NCI-H2107 (cell line): ENCODE data around the gene PCDHB1.
A peak's percentile ranks its signal among the peaks of the same experiment; 100 is the strongest.

ENCODE experiments used
- DNase-seq: peaks from one replicate; lab custom pipeline; 2025; lab: John Stamatoyannopoulos, UW

PCDHB1 gene, protein sequence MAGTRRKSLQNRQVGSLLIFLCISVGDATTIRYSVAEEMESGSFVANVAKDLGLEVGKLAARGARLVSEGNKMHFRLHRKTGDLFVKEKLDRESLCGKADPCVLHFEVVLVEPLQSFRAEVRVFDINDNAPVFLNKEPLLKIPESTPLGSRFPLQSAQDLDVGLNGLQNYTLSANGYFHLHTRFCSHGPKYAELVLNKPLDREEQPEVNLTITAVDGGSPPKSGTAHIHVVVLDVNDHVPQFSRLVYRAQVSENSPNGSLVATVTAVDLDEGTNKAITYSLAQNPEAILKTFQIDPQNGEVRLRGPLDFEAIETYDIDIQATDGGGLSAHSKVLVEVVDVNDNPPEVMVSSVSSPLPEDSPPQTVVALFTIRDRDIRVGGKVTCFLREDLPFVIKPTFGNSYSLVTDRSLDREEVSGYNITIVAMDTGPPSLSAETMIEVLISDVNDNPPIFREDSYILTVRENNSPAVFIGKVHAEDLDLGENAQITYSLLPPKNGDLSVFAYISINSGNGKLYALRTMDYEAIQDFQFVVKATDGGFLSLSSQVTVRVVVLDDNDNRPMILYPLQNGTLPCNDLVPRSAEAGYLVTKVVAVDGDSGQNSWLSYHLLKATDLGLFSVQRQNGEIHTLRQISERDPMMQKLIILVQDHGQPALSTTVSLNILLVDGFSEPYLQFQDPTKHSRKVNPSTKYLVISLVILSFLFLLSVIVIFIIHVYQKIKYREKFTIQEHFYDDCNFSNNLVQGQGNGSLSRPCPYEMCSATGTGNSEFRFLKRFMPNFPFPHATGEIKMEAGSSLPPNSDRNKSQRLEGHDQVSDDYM

DNA sequence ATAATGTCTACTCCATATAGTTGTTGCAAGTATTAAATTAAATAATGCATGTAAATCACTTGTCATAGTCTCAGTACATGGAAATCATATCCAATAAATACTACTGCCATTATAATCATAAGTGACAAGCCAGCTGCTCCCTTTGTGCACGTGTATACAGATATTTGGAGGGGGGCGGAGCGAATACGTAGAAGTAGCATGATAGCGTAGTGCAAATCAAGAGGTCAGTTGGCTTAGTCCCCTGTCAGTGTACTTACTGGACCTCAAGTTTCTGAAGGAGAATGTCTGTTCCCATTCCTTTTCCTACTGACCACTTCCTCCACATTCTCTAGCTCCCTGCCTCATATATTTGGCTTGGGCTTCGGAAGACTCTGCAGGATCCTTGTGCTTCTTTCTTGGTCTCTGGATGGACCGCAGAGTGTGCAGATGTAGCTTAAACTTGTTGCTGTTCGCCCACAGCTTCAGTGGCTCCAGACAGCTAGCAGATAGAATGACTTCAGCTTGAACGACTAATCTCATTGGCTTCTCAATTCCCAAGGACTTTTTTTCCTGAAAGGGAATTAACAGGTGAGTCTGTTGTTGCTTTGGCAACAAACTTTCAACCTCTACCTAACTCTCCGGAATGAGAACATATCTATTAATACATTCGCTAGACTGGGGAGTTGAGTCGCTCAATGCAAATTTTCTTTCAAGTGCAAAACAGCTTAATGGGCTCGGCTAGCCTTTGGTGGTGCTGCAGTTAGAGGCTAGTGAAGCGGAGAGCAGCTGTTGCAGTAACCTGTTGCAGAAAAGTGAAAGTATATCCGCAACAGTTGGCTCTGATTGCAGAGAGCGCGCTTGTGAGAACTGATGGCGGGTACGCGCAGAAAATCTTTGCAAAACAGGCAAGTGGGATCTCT, at the start of gene PCDHB1:
TSS of gene PCDHB1 (plus strand) at position 753 of the 899 bp plus-strand sequence. CDS start at position 850, 97 bp downstream.
- DNase-seq, result no peak

DNA sequence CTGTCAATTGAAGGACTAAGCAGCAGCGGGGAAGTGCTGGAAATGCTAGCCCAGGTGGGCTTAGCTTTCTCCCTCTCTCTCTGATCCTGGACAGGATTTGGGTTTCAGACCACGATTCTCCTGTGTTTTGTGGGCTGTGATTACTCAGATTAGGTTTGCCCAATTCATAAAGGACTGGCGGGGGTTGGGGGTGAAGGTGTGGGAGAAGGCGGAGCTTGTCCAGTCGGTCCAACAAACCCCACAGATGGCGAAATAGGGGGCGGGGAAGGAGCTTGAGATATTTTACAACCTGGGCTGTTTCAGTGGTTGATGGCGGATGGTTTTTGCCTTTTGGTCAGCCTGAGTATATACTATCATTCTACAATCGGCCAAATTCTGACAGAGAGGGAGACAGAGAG, 49.7 kb upstream of the PCDHB1 start:
- no peak for DNase-seq

DNA sequence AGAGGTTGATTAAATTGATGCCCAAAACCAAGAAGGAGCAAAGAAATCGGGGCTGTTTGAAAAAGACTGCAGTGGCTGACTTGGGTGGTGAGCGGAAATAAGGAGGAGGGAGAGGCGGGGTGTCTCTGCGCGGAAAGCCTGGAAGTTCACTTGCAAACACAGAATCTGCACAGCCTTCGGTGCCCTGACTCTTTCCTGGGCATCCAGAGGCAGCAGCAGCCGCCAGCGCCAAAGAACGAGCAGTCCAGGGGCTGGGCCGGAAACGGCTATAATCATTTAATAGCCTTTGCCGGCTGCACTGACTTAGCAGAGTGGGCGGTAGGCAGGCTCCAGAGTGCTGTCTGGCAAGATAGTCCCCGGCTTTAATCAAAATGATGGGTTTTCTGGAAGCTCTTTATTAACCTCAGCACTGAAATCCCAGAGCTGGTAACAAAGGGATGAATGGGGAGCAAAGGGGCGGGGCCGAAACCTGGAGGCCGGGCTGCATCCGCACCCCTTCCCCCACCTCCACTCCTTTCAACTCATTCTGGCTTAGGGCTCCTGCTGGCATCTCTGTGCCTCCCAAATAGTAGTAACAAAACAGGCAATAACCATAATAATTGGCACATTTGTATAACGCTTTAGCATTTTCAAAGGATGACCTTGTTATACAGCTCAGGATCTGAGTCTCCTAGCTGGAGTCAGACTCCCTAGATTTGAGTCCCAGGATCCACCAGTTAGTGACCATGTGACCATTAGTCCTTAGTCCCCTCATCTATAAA, 49.1 kb upstream of the PCDHB1 start:
- no peak for DNase-seq

DNA sequence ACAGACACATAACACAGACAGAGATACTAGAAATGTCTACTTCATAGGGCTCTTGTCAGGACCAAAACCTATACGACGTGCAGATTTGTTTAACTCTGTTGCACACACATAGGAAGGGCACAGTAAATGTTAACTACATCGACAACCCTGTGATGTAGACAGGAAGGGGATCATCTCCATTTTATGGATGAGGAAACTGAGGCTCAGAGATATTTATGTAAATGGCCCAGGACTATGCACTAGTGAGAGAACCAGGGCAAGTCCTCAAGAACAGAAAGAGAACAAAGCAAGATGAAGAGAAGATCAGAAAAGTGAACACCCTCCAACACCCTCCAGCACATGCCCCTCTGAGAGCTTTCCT, 48.6 kb upstream of the PCDHB1 start:
- DNase-seq, result no peak

DNA sequence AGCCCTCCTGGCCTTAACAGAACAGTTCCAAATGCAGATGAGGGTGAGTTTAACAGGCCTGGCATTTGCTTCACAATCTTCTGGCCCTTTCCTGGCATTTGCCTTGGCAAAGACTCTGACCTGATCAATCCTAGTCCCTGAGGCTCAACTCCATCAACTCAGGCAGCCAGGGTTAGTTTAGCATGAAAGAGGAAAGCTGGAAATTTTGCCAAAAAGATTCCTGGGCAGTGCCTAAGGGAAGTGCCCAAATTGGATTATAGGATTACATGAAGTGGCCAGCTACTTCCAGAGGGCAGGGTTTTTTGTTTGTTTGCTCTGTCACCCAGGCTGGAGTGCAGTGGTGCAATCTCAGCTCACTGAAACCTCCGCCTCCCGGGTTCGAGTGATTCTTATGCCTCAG, 48.1 kb upstream of the PCDHB1 start:
- DNase-seq, result no peak

DNA sequence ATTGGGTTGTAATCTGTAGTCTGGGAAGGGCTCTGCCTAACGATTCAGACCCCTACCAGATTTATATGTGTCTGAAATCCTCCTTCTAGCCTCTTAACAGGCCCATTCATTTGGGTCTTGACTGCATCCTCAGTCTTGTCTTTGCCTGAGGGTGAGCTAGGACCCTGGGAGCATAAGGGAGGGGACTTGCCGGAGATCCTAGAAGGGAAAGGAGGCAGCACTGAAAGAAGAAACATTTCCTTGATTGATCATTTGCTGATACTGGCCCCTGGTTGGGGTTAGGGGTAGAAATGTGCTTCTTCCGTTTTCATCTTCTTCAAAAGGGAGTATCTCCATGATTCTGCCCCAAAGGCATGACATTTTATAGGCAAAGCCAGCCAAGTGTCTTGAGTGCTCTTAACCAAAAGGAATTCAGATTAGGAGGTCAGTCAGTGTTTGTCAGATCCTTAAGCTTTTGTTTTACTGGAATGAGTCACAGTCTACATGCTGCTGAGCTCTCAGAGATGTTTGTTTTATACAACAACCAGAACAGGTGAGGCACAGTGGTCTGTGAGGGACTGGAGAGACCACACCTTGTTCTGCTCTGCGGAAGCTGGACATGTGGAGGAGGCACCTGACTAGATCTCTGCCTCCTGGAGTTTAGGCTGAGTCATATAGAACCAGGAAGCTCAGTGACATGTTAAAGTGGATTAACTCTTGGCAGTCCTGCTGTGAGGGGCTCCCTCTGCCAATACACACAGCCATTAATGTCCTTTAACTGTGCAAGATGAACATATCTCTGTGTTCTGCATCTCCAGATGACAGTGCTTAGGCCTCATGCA, 47.2 kb upstream of the PCDHB1 start:
- DNase-seq, result no peak

DNA sequence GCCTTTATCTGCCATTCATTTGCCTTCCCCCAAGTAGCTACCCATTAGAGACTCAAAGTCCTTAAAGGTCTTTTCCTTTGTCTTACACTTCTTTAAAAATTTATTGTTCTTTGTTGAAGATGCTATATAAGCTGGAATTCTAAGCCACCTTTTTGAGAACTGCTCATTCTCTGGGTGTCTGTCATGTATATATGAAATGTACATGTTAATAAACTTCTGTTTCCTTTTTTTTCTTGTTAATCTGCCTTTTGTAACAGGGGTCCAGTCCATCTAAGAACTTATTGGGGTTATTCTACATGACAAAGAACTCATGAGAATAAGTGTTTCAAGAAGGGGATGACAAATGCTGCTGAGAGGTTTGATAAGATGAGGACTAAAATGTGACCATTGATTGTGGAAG, 43.4 kb upstream of the PCDHB1 start:
- no peak for DNase-seq

DNA sequence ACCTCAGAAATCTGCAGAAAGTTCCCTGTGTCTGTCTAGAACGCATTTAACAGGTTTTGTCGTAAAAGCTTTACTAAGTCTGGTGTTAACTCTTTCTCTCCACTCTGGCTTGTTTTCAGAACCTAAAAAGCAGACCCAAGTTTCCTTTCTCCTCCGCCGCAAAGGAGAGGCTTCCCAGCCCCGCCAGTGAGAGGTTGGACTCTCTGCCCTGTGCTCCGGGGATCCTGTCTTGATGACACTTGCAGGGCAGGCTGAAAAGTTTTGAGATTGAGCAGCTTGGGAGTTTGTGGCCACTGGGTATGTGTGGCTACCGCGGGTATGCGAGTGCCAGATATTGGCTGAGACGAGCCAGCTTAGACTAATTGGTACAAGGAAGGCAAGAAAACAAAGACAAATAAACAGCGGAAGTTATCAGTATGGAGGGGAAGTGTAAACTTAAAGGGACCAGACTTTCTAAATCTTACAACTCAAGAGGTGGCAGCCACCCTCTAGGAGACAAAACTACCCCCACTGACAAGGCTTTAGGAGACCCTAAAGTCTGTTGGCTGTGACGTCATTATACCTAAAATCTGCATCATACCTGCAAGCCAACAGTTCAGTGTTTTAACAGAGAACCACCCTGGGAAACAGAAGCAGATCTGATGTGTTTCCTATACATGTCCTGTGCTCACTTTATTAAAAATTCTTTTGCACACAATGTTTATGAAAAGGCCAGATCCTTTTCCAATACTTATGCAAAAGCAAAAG, 41.0 kb upstream of the PCDHB1 start:
- DNase-seq, result no peak

DNA sequence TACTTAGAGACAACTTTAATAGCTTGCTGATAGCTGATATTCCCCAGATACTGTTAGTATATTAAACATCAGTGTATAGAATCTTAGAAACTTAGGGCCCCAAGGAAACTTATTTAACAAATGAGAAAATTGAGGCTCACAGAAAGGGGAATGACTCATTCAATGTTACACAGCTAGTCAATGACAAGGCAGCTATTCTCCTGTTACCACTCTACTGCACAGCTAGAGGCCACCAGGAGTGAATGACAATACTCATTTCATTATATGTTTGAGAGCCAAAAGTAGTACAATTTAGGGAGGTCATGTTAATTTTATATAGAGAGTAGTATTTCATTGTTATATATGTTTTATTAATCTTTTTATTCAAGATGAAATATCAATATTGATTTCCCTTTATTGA, 33.2 kb upstream of the PCDHB1 start:
- no peak for DNase-seq

DNA sequence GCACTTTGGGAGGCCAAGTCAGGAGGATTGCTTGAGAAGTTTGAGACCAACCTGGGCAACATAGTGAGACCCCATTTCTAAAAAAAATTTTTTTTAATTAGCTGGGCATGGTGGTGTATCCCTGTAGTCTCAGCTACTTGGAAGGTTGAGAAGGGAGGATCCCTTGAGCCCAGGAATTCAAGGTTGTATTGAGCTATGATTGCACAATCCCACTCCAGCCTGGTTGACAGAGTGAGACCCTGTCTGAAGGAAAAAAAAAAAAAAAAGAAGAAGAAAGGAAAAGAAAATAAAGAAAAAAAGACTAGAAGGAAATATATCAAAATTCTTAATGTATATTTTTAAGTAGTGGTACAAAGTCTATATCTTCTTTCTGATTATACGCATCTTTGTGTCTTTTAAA, 28.8 kb upstream of the PCDHB1 start:
- DNase-seq, result no peak

DNA sequence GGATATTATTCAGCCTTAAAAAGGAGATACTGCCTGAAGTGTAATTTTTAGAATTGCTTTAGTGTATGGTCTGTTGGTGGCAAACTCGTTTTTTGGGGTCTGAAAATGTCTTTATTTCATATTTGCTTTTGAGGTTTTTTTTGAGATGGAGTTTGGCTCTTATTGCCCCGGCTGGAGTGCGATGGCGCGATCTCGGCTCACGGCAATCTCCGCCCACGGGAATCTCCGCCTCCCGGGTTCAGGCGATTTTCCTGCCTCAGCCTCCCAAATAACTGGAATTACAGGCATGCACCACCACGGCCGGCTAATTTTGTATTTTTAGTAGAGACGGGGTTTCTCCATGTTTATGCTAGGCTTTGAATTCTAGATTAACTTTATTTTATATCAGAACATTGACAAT, 20.2 kb upstream of the PCDHB1 start:
- no peak for DNase-seq

DNA sequence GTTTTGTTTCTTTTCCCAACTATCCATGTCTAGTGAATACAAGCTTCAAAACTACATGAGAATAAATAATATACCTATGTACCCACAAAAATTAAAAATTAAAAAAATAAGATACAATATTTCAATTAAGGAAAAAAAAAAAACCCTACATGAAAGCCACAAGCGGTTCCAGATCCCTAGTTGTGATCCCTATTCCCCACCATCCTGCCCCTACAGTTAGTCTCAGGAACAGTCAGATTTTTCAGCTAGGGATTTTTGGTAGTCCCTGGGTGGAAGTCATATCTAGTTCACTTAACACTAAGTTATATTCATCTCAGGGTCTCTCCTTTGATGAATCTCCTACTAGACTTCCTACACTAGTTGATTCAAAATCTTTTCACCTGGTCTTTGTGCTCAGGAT, 18.5 kb upstream of the PCDHB1 start:
- no peak for DNase-seq

DNA sequence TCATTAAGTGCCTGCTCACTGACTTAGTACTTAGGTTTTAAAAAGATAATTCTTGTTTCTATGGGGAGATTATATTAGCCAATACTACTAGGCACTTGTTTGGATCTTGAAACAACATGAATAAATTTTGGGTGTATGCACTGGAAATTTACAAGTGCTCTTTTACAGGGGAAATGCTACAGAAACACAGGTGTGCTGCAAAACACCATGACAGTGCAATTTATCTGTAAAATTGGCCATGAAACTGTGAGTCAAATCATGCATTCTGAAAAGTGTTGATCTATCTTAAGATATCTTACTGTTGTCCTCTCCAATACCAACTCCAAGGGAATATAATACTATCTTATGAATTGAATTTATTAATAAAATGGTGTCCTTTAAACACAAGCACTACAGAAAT, 12.1 kb upstream of the PCDHB1 start:
- DNase-seq, result no peak

DNA sequence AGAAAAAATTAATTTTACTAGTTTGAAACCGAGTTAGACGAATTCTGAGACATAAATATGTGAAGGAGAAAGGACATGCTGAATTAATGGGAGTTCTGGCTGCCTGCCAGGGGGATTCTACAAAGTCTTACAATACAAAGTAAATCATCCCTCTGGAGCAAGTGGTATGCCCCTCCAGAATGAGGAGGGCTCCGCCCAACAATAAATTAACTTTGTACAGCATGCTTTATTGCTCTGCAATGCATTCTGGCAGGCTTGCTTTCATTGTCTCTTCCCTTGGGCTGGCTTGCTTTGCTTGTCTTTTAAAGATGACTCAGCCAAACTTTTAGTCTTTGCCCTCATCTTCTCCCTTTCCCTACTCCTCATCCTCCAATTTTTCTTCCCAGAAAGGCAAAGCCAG, 11.7 kb upstream of the PCDHB1 start:
- DNase-seq, result no peak

DNA sequence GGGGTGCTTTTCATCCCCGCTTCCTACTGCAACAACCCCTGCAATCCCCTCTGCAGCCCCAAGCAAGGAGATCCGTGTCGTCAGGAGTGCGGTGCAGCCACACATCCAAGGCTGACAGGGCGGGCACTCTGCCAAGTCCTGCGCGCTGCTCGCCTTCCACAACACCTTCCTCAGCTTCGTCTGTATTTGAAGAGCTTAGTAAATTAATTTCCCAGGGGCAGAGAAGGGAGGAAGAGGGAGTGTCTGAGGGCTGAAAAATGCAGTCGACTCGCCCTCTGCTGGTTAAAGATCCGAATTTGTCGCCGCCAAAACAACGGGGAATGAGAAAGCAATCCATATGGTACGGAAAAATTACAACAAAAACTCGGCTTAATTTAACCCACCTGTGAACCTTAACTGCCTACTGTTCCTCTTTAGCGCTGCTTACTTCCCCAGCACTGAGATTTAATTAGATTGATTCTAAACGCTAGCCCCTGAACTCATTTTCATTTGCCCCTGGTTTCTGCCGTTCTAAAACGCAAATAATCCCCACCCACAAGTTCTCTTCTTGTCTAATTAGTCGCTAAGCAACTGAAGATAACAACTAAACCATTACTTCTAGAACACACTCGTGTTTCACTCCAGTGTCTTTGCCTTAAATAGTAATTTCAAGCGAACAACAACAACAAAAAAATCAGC, 10.9 kb upstream of the PCDHB1 start:
- DNase-seq, result peak; percentile 29

DNA sequence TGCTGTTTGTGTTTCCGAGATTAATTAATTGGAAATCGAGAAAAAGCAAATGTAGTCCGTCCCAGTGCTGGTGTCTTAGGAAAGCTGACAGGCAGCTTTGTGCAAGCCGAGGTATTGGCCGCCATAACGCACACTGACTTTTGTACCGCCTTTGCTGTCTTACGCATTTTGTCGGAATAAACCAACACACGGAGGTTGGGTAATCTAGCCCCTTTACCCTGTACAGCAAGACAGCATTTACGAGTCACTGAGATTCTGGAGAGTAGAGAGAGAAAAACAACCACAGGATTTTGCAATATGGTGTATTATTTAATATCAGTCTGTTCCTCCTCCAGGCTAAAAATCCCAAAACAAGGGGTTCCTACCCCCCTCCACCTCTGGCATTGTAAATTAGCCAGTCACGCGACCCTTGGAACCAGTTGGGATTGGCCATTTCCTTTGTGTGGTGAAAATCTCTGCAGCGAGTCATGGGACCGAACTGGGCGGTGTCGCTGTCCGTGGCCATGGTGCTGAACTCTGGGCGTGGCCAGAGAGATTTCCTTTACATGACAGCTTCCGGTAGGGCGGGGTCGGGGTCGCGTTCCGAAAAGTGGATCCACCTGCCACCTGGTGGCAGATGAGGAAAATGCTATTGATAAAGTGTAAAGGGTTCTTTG, 10.3 kb upstream of the PCDHB1 start:
- peak; percentile 86 for DNase-seq

DNA sequence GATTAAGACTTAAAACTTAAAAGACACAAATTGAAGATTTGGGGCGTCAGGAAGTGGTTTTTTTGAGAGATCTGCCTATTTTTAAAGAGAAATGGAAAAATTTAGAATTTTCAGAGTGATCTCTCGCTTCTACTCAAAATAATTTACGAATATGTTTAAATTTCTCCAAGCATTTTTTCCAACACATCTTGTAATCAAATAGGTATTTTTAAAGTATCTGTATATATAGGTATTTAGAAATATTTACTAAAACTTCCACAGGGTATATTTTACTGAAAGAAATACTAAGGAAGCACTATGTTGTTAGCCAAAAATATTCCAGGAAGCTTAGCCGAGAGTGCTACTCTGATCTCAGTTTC, 9.8 kb upstream of the PCDHB1 start:
- no peak for DNase-seq

DNA sequence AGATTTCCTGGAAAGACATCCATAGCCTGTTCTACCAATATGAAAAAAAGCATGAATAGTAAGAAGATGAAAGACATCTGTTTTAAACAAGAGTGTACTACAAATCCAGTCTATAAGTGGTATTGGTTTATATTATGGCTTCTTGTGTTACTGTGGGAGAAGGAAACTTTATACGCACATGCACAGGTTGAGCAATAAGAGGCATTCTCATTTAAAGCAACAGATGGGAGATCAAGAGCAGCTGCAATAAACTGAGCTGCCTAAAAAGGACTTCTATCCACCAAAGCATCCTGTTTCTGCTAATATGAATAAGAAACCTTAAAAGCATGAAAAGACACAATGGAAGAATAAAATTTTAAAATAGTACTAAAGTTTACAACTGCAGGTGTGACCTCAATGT, 8.6 kb upstream of the PCDHB1 start:
- peak; percentile 17 for DNase-seq

DNA sequence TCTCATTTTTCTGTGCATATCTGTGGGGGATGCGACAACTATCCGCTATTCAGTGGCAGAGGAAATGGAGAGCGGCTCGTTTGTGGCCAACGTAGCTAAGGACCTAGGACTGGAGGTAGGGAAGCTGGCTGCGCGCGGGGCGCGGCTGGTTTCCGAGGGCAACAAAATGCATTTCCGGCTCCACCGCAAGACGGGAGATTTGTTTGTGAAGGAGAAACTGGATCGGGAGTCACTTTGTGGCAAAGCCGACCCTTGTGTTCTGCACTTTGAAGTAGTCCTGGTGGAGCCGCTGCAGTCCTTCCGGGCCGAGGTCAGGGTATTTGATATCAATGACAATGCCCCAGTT, 320 bp downstream of the PCDHB1 start:
- no peak for DNase-seq
